ENCODE results near the gene VPS13C.

VPS13C gene

GRCh38 chr15:61832223-61832622, 228.0 kb downstream of the VPS13C start:
- H3K4me3 ChIP-seq (ENCODE audit: low read depth, low read length), result no peak overlapping the region
- no peak for DNase-seq (ENCODE audit: low read depth)
- TF ChIP-seq CTCF (conservative IDR thresholded peaks at IDR 0.05; ENCODE audit: low read depth, low read length), result no peak

- no peak for DNase-seq (ENCODE audit: low read depth)
- no peak overlapping the region for H3K4me3 ChIP-seq (ENCODE audit: low read depth, low read length)
- TF ChIP-seq CTCF (conservative IDR thresholded peaks at IDR 0.05; ENCODE audit: low read depth, low read length), result no peak
Measured at GRCh38 chr15:61831505-61831921, 228.7 kb downstream of the VPS13C start.

GRCh38 chr15:61830536-61831330, 229.5 kb downstream of the VPS13C start:
- no peak for DNase-seq (ENCODE audit: low read depth)
- TF ChIP-seq CTCF (conservative IDR thresholded peaks at IDR 0.05; ENCODE audit: low read depth, low read length), result no peak
- H3K4me3 ChIP-seq (ENCODE audit: low read depth, low read length), result no peak overlapping the region

- no peak overlapping the region for H3K4me3 ChIP-seq (ENCODE audit: low read depth, low read length)
- TF ChIP-seq CTCF (conservative IDR thresholded peaks at IDR 0.05; ENCODE audit: low read depth, low read length), result no peak
- DNase-seq (ENCODE audit: low read depth), result no peak
Measured at GRCh38 chr15:61829514-61829889, 230.7 kb downstream of the VPS13C start.

GRCh38 chr15:61828860-61829513, 231.3 kb downstream of the VPS13C start:
- no peak overlapping the region for H3K4me3 ChIP-seq (ENCODE audit: low read depth, low read length)
- TF ChIP-seq CTCF (conservative IDR thresholded peaks at IDR 0.05; ENCODE audit: low read depth, low read length), result no peak

GRCh38 chr15:61828008-61828407, 232.2 kb downstream of the VPS13C start:
- peak; percentile 12 for TF ChIP-seq CTCF (conservative IDR thresholded peaks at IDR 0.05; ENCODE audit: low read depth, low read length)
- H3K4me3 ChIP-seq (ENCODE audit: low read depth, low read length), result no peak overlapping the region
- no peak for DNase-seq (ENCODE audit: low read depth)

More at GRCh38 chr15:61828860-61829513, 231.3 kb downstream of the VPS13C start:
- DNase-seq (ENCODE audit: low read depth), result no peak

Measured in choroid plexus epithelial cell (primary cell).